ENCODE results near the gene DYNC1I2. TPM values are rescaled to one million over a fixed set of nuclear protein-coding genes. Genes with fewer than 3 reads are reported as not detected.

Gene DYNC1I2
- total and polyA plus RNA-seq, 2 donors, result 74.2 to 77.2 TPM

- H3K27me3 ChIP-seq (ENCODE audit: control insufficient read depth in 2 of 2, insufficient read depth in 1 of 2, low read length in 1 of 2), result no peaks in the 10 kb centered on the region
- H3K27ac ChIP-seq (ENCODE audit: low read depth in 1 of 2, low read length in 1 of 2), result no peak overlapping the region
- peaks cover 18 to 32% of the 10 kb centered on the region in 2 donors for H3K36me3 ChIP-seq (ENCODE audit: control insufficient read depth in 2 of 2, insufficient read depth in 2 of 2, low read length in 1 of 2)
- no peaks in the 10 kb centered on the region for H3K4me1 ChIP-seq (ENCODE audit: control insufficient read depth in 2 of 2, insufficient read depth in 2 of 2, low read length in 2 of 2)
- H3K4me3 ChIP-seq (ENCODE audit: low read length in 2 of 2), result no peak overlapping the region
- WGBS, result 99% methylated on average over 3 of the region's 3 CpGs
- no peak for DNase-seq (ENCODE audit: low read depth in 6 of 9, low spot score in 9 of 9)
- no peaks in the 10 kb centered on the region for H3K9me3 ChIP-seq (ENCODE audit: control insufficient read depth in 2 of 2, insufficient read depth in 1 of 2, low read length in 1 of 2)
These were observed 98.2 kb downstream of the DYNC1I2 start for GRCh38 chr2:171785450-171785849.

GRCh38 chr2:171787333-171788072, 100.2 kb downstream of the DYNC1I2 start:
- no peaks in the 10 kb centered on the region for H3K4me1 ChIP-seq (ENCODE audit: control insufficient read depth in 2 of 2, insufficient read depth in 2 of 2, low read length in 2 of 2)
- no peaks in the 10 kb centered on the region for H3K9me3 ChIP-seq (ENCODE audit: control insufficient read depth in 2 of 2, insufficient read depth in 1 of 2, low read length in 1 of 2)
- no peak for DNase-seq (ENCODE audit: low read depth in 6 of 9, low spot score in 9 of 9)
- no peak overlapping the region for H3K4me3 ChIP-seq (ENCODE audit: low read length in 2 of 2)
- H3K27me3 ChIP-seq (ENCODE audit: control insufficient read depth in 2 of 2, insufficient read depth in 1 of 2, low read length in 1 of 2), result no peaks in the 10 kb centered on the region
- no peak overlapping the region for H3K27ac ChIP-seq (ENCODE audit: low read depth in 1 of 2, low read length in 1 of 2)
- peaks cover 24 to 46% of the 10 kb centered on the region in 2 donors for H3K36me3 ChIP-seq (ENCODE audit: control insufficient read depth in 2 of 2, insufficient read depth in 2 of 2, low read length in 1 of 2)
- 97% methylated on average over 11 of the region's 11 CpGs for WGBS

- H3K27ac ChIP-seq (ENCODE audit: low read depth in 1 of 2, low read length in 1 of 2), result no peak overlapping the region
- H3K4me3 ChIP-seq (ENCODE audit: low read length in 2 of 2), result no peak overlapping the region
- DNase-seq (ENCODE audit: low read depth in 6 of 9, low spot score in 9 of 9), result no peak
- 94% methylated on average over 7 of the region's 7 CpGs for WGBS
- peaks cover 25 to 46% of the 10 kb centered on the region in 2 donors for H3K36me3 ChIP-seq (ENCODE audit: control insufficient read depth in 2 of 2, insufficient read depth in 2 of 2, low read length in 1 of 2)
- no peaks in the 10 kb centered on the region for H3K9me3 ChIP-seq (ENCODE audit: control insufficient read depth in 2 of 2, insufficient read depth in 1 of 2, low read length in 1 of 2)
- no peaks in the 10 kb centered on the region for H3K27me3 ChIP-seq (ENCODE audit: control insufficient read depth in 2 of 2, insufficient read depth in 1 of 2, low read length in 1 of 2)
- H3K4me1 ChIP-seq (ENCODE audit: control insufficient read depth in 2 of 2, insufficient read depth in 2 of 2, low read length in 2 of 2), result peaks cover 0 to under 1% of the 10 kb centered on the region in 2 donors
These were observed 101.2 kb downstream of the DYNC1I2 start for GRCh38 chr2:171788316-171788993.

- H3K36me3 ChIP-seq (ENCODE audit: control insufficient read depth in 2 of 2, insufficient read depth in 2 of 2, low read length in 1 of 2), result peaks cover 21 to 43% of the 10 kb centered on the region in 2 donors
- no peak overlapping the region for H3K4me3 ChIP-seq (ENCODE audit: low read length in 2 of 2)
- peaks cover 0 to 10% of the 10 kb centered on the region in 2 donors for H3K4me1 ChIP-seq (ENCODE audit: control insufficient read depth in 2 of 2, insufficient read depth in 2 of 2, low read length in 2 of 2)
- no peaks in the 10 kb centered on the region for H3K9me3 ChIP-seq (ENCODE audit: control insufficient read depth in 2 of 2, insufficient read depth in 1 of 2, low read length in 1 of 2)
- 98% methylated on average over 6 of the region's 6 CpGs for WGBS
- H3K27ac ChIP-seq (ENCODE audit: low read depth in 1 of 2, low read length in 1 of 2), result no peak overlapping the region
- DNase-seq (ENCODE audit: low read depth in 6 of 9, low spot score in 9 of 9), result no peak
- no peaks in the 10 kb centered on the region for H3K27me3 ChIP-seq (ENCODE audit: control insufficient read depth in 2 of 2, insufficient read depth in 1 of 2, low read length in 1 of 2)
These were observed 102.7 kb downstream of the DYNC1I2 start for GRCh38 chr2:171789956-171790355.

- Histone ChIP-seq H3K27ac (ENCODE audit: low read depth in 1 of 2, low read length in 1 of 2) (no peak overlapping the region), H3K36me3 (ENCODE audit: control insufficient read depth in 2 of 2, insufficient read depth in 2 of 2, low read length in 1 of 2) (peaks cover 15 to 33% of the 10 kb centered on the region in 2 donors)
- 96% methylated on average over 4 of the region's 4 CpGs for WGBS
These were observed 104.1 kb downstream of the DYNC1I2 start for GRCh38 chr2:171791361-171791760.

GRCh38 chr2:171792157-171792556, 104.9 kb downstream of the DYNC1I2 start:
- Histone ChIP-seq H3K27me3 (ENCODE audit: control insufficient read depth in 2 of 2, insufficient read depth in 1 of 2, low read length in 1 of 2) (no peaks in the 10 kb centered on the region), H3K27ac (ENCODE audit: low read depth in 1 of 2, low read length in 1 of 2) (no peak overlapping the region), H3K36me3 (ENCODE audit: control insufficient read depth in 2 of 2, insufficient read depth in 2 of 2, low read length in 1 of 2) (peaks cover 14 to 25% of the 10 kb centered on the region in 2 donors), H3K4me1 (ENCODE audit: control insufficient read depth in 2 of 2, insufficient read depth in 2 of 2, low read length in 2 of 2) (peaks cover 0 to 12% of the 10 kb centered on the region in 2 donors), H3K4me3 (ENCODE audit: low read length in 2 of 2) (no peak overlapping the region), H3K9me3 (ENCODE audit: control insufficient read depth in 2 of 2, insufficient read depth in 1 of 2, low read length in 1 of 2) (no peaks in the 10 kb centered on the region)
- no peak for DNase-seq (ENCODE audit: low read depth in 6 of 9, low spot score in 9 of 9)
- WGBS, result 97% methylated on average over 3 of the region's 3 CpGs

More at GRCh38 chr2:171791361-171791760, 104.1 kb downstream of the DYNC1I2 start:
- Histone ChIP-seq H3K4me1 (ENCODE audit: control insufficient read depth in 2 of 2, insufficient read depth in 2 of 2, low read length in 2 of 2) (peaks cover 0 to 12% of the 10 kb centered on the region in 2 donors), H3K4me3 (ENCODE audit: low read length in 2 of 2) (no peak overlapping the region), H3K9me3 (ENCODE audit: control insufficient read depth in 2 of 2, insufficient read depth in 1 of 2, low read length in 1 of 2) (no peaks in the 10 kb centered on the region), H3K27me3 (ENCODE audit: control insufficient read depth in 2 of 2, insufficient read depth in 1 of 2, low read length in 1 of 2) (no peaks in the 10 kb centered on the region)
- no peak for DNase-seq (ENCODE audit: low read depth in 6 of 9, low spot score in 9 of 9)

GRCh38 chr2:171792886-171793580, 105.8 kb downstream of the DYNC1I2 start:
- H3K9me3 ChIP-seq (ENCODE audit: control insufficient read depth in 2 of 2, insufficient read depth in 1 of 2, low read length in 1 of 2), result no peaks in the 10 kb centered on the region
- H3K36me3 ChIP-seq (ENCODE audit: control insufficient read depth in 2 of 2, insufficient read depth in 2 of 2, low read length in 1 of 2), result peaks cover 9 to 20% of the 10 kb centered on the region in 2 donors
- no peak overlapping the region for H3K4me3 ChIP-seq (ENCODE audit: low read length in 2 of 2)
- 96% methylated on average over 4 of the region's 4 CpGs for WGBS
- peak overlapping the region in 1 of 2 donors; percentile 8 for H3K27ac ChIP-seq (ENCODE audit: low read depth in 1 of 2, low read length in 1 of 2)
- DNase-seq (ENCODE audit: low read depth in 6 of 9, low spot score in 9 of 9), result no peak
- H3K4me1 ChIP-seq (ENCODE audit: control insufficient read depth in 2 of 2, insufficient read depth in 2 of 2, low read length in 2 of 2), result peaks cover 0 to 12% of the 10 kb centered on the region in 2 donors
- no peaks in the 10 kb centered on the region for H3K27me3 ChIP-seq (ENCODE audit: control insufficient read depth in 2 of 2, insufficient read depth in 1 of 2, low read length in 1 of 2)

- Histone ChIP-seq H3K27ac (ENCODE audit: low read depth in 1 of 2, low read length in 1 of 2) (no peak overlapping the region), H3K4me3 (ENCODE audit: low read length in 2 of 2) (no peak overlapping the region), H3K27me3 (ENCODE audit: control insufficient read depth in 2 of 2, insufficient read depth in 1 of 2, low read length in 1 of 2) (no peaks in the 10 kb centered on the region), H3K9me3 (ENCODE audit: control insufficient read depth in 2 of 2, insufficient read depth in 1 of 2, low read length in 1 of 2) (no peaks in the 10 kb centered on the region), H3K4me1 (ENCODE audit: control insufficient read depth in 2 of 2, insufficient read depth in 2 of 2, low read length in 2 of 2) (peaks cover 0 to 12% of the 10 kb centered on the region in 2 donors), H3K36me3 (ENCODE audit: control insufficient read depth in 2 of 2, insufficient read depth in 2 of 2, low read length in 1 of 2) (peaks cover 9 to 20% of the 10 kb centered on the region in 2 donors)
- DNase-seq (ENCODE audit: low read depth in 6 of 9, low spot score in 9 of 9), result peak in 3 of 9 donors; percentile 10 to 46 (median 10)
- WGBS, result 63% methylated on average over 6 of the region's 6 CpGs
These were observed 106.7 kb downstream of the DYNC1I2 start for GRCh38 chr2:171793691-171794678.
